Mesendoderm (in vitro differentiated cells): ENCODE data around the gene NOL12.

Source experiments
- DNase-seq: peaks from one replicate; pipeline ENCODE4 v3.0.0; 2013
- H2AK5ac ChIP-seq: 2 replicates; pipeline ENCODE4 v1.6.1; 2013; ENCODE audit warnings: low read length, inconsistent platforms
- H2BK120ac ChIP-seq: 2 replicates; pipeline ENCODE4 v1.6.1; 2013; ENCODE audit warnings: low read depth, mild to moderate bottlenecking, low read length, moderate library complexity, mixed read lengths
- H2BK15ac ChIP-seq: replicated peaks from 2 replicates; pipeline ENCODE4 v1.6.1; 2013; ENCODE audit warnings: low read depth, mild to moderate bottlenecking, moderate library complexity
- H2BK5ac ChIP-seq: 2 replicates; pipeline ENCODE4 v1.6.1; 2013; ENCODE audit warnings: low read length, inconsistent platforms
- H3K18ac ChIP-seq: 2 replicates; pipeline ENCODE4 v1.6.1; 2013; ENCODE audit warnings: mild to moderate bottlenecking, low read length, mixed read lengths
- H3K23ac ChIP-seq: one replicate; pipeline ENCODE4 v1.6.1; 2013; ENCODE audit warnings: low read length
- H3K27ac ChIP-seq: 2 replicates; pipeline ENCODE4 v1.5.1; 2013; ENCODE audit warnings: low read depth, mild to moderate bottlenecking, inconsistent platforms, low read length, moderate library complexity
- H3K27me3 ChIP-seq: 2 replicates; pipeline ENCODE4 v1.6.1; 2013; ENCODE audit warnings: low read length, control low read depth, mild to moderate bottlenecking, inconsistent platforms; ENCODE audit not compliant: insufficient read depth, poor library complexity
- H3K36me3 ChIP-seq: 2 replicates; pipeline ENCODE4 v1.6.1; 2013; ENCODE audit warnings: low read length, inconsistent platforms; ENCODE audit not compliant: control insufficient read depth, insufficient read depth
- H3K4ac ChIP-seq: one replicate; pipeline ENCODE4 v1.6.1; 2013; ENCODE audit warnings: low read depth, mild to moderate bottlenecking, low read length, moderate library complexity
- H3K4me1 ChIP-seq: 2 replicates; pipeline ENCODE4 v1.6.1; 2013; ENCODE audit warnings: low read depth, low read length, inconsistent platforms; ENCODE audit not compliant: control insufficient read depth
- H3K4me2 ChIP-seq: 2 replicates; pipeline ENCODE4 v1.6.1; 2013; ENCODE audit warnings: low read length
- H3K4me3 ChIP-seq: 2 replicates; pipeline ENCODE4 v1.5.1; 2013; ENCODE audit warnings: mild to moderate bottlenecking, low read length
- H3K56ac ChIP-seq: one replicate; pipeline ENCODE4 v1.6.1; 2013; ENCODE audit warnings: low read length
- H3K79me1 ChIP-seq: 2 replicates; pipeline ENCODE4 v1.6.1; 2013; ENCODE audit warnings: low read length, inconsistent platforms
- H3K79me2 ChIP-seq: 2 replicates; pipeline ENCODE4 v1.6.1; 2013; ENCODE audit warnings: mild to moderate bottlenecking, low read length; ENCODE audit not compliant: control insufficient read depth, insufficient read depth
- H3K9ac ChIP-seq: 2 replicates; pipeline ENCODE4 v1.6.1; 2013; ENCODE audit warnings: low read length, inconsistent platforms
- H4K5ac ChIP-seq: one replicate; pipeline ENCODE4 v1.6.1; 2013; ENCODE audit warnings: low read length
- H4K8ac ChIP-seq: one replicate; pipeline ENCODE4 v1.6.1; 2013; ENCODE audit warnings: low read depth, mild to moderate bottlenecking, control low read depth, low read length, moderate library complexity
- WGBS: extraction: QIAGEN DNeasy Blood & Tissue Kit; methylation state at CpG from one replicate; pipeline ENCODE4 v1.1.7; 2013; ENCODE audit warnings: low lambda C conversion rate, missing lambda C conversion rate; ENCODE audit not compliant: insufficient coverage; ENCODE audit errors: extremely low coverage; 5-methylcytosine and 5-hydroxymethylcytosine counted together

NOL12 gene

DNA sequence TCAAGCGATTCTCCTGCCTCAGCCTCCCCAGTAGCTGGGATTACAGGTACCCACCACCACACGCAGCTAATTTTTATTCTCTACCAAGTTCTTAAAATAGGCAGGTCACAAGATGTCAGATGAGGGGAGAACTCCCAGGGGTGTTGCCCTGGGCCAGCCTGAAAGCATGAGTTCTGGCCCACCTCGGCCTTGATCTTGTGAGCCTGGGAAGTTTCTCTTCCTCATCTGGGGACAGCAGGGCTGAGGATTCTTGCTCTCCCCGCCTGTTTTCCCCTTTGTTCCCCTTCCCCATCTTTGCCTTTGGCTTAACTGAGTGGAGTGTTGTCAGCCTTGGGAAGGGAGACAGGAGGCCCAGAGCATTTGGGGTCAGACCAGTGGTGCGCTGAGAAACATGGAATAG, 24.1 kb upstream of the NOL12 start:
- H4K5ac ChIP-seq, result no peak overlapping the region
- no peak overlapping the region for H3K27ac ChIP-seq
- H3K4me1 ChIP-seq, result peaks cover 4% of the 10 kb centered on the region
- H3K4ac ChIP-seq, result no peak overlapping the region
- no peak overlapping the region for H4K8ac ChIP-seq
- no peak overlapping the region for H2AK5ac ChIP-seq
- no peak overlapping the region for H3K4me2 ChIP-seq
- no peak overlapping the region for H3K56ac ChIP-seq
- no peak overlapping the region for H2BK5ac ChIP-seq
- no peaks in the 10 kb centered on the region for H3K36me3 ChIP-seq
- peaks cover 34% of the 10 kb centered on the region for H3K79me1 ChIP-seq
- H3K4me3 ChIP-seq, result no peak overlapping the region
- H3K79me2 ChIP-seq, result peaks cover 43% of the 10 kb centered on the region
- H3K9ac ChIP-seq, result no peak overlapping the region
- no peak overlapping the region for H3K18ac ChIP-seq
- H2BK15ac ChIP-seq, result no peak overlapping the region
- no peaks in the 10 kb centered on the region for H3K27me3 ChIP-seq
- no peak overlapping the region for H3K23ac ChIP-seq
- WGBS, result no CpG with 5 or more reads among the region's 5 CpGs
- DNase-seq, result no peak
- H2BK120ac ChIP-seq, result no peak overlapping the region

DNA sequence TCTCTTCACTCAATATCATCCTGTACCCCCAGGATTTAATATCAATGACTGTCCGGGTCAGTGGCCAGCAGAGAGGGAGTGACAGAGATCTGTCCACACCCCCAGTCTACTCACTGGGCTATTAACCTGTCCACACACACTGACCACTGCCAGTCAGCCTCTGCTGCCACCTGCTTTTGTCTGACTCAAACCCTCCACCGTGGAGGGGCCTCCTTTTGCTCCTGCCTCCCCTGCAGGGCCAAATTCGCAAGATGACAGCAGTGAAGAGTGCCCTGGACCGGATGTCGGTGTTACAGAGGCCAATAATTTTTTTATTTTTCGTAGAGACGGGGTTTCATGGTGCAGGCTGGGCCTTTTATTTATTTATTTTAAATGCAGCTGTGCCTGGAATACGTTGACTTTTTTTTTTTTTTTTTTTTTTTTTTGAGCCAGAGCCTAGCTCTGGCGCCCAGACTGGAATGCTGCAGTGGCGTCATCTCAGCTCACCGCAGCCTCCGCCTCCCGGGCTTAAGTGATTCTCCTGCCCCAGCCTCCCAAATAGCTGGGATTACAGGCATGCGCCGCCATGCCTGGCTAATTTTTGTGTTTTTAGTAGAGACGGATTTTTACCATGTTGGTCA, 22.5 kb upstream of the NOL12 start:
- Histone ChIP-seq H4K8ac (no peak overlapping the region), H3K79me1 (peaks cover 34% of the 10 kb centered on the region), H3K4me2 (no peak overlapping the region), H3K79me2 (peaks cover 43% of the 10 kb centered on the region), H3K56ac (no peak overlapping the region), H3K27me3 (no peaks in the 10 kb centered on the region), H4K5ac (no peak overlapping the region), H3K36me3 (no peaks in the 10 kb centered on the region), H3K4me1 (peaks cover 4% of the 10 kb centered on the region), H2AK5ac (no peak overlapping the region), H3K4ac (no peak overlapping the region), H2BK15ac (no peak overlapping the region), H3K27ac (no peak overlapping the region), H3K23ac (no peak overlapping the region), H3K9ac (no peak overlapping the region), H3K4me3 (no peak overlapping the region), H2BK120ac (no peak overlapping the region), H2BK5ac (no peak overlapping the region), H3K18ac (no peak overlapping the region)
- DNase-seq, result no peak
- no CpG with 5 or more reads among the region's 16 CpGs for WGBS

- H3K9ac ChIP-seq, result no peak overlapping the region
- H3K36me3 ChIP-seq, result no peaks in the 10 kb centered on the region
- no peak overlapping the region for H4K5ac ChIP-seq
- WGBS, result no CpG with 5 or more reads among the region's 16 CpGs
- H3K27me3 ChIP-seq, result no peaks in the 10 kb centered on the region
- no peak overlapping the region for H4K8ac ChIP-seq
- no peak overlapping the region for H3K56ac ChIP-seq
- DNase-seq, result no peak
- no peak overlapping the region for H3K4ac ChIP-seq
- H3K79me1 ChIP-seq, result peaks cover 29% of the 10 kb centered on the region
- H3K27ac ChIP-seq, result no peak overlapping the region
- H3K4me2 ChIP-seq, result no peak overlapping the region
- H3K4me1 ChIP-seq, result peaks cover 2% of the 10 kb centered on the region
- H3K79me2 ChIP-seq, result peaks cover 38% of the 10 kb centered on the region
- no peak overlapping the region for H3K23ac ChIP-seq
- no peak overlapping the region for H2BK15ac ChIP-seq
- no peak overlapping the region for H2BK120ac ChIP-seq
- H3K18ac ChIP-seq, result no peak overlapping the region
- no peak overlapping the region for H2AK5ac ChIP-seq
- no peak overlapping the region for H3K4me3 ChIP-seq
- H2BK5ac ChIP-seq, result no peak overlapping the region
Observed at GRCh38 chr22:37664249-37665101, 21.7 kb upstream of the NOL12 start.

DNA sequence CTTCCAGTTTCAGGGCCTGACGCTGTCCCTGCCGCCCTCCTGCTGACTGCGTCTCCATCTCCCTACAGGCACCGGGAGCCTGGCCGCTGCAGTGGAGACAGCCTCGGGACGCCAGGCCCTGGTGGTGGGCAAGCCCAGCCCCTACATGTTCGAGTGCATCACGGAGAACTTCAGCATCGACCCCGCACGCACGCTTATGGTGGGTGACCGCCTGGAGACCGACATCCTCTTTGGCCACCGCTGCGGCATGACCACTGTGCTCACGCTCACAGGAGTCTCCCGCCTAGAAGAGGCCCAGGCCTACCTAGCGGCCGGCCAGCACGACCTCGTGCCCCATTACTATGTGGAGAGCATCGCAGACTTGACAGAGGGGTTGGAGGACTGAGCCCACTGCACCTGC, 20.7 kb upstream of the NOL12 start:
- Histone ChIP-seq H3K4me1 (no peaks in the 10 kb centered on the region), H2BK15ac (no peak overlapping the region), H3K56ac (no peak overlapping the region), H3K27me3 (no peaks in the 10 kb centered on the region), H3K9ac (no peak overlapping the region), H2AK5ac (no peak overlapping the region), H3K79me2 (peaks cover 28% of the 10 kb centered on the region), H3K4ac (no peak overlapping the region), H3K79me1 (peaks cover 24% of the 10 kb centered on the region), H2BK5ac (no peak overlapping the region), H2BK120ac (no peak overlapping the region), H3K4me3 (no peak overlapping the region), H3K18ac (no peak overlapping the region), H3K36me3 (no peaks in the 10 kb centered on the region), H3K23ac (no peak overlapping the region), H3K27ac (no peak overlapping the region), H3K4me2 (no peak overlapping the region), H4K8ac (no peak overlapping the region), H4K5ac (no peak overlapping the region)
- no peak for DNase-seq
- no CpG with 5 or more reads among the region's 24 CpGs for WGBS

GRCh38 chr22:37669586-37669985, 16.6 kb upstream of the NOL12 start:
- H2BK120ac ChIP-seq, result no peak overlapping the region
- H2AK5ac ChIP-seq, result no peak overlapping the region
- H3K79me2 ChIP-seq, result peaks cover 4% of the 10 kb centered on the region
- peaks cover 6% of the 10 kb centered on the region for H3K79me1 ChIP-seq
- no peak overlapping the region for H3K27ac ChIP-seq
- no peak overlapping the region for H3K4me3 ChIP-seq
- H4K5ac ChIP-seq, result no peak overlapping the region
- H3K27me3 ChIP-seq, result no peaks in the 10 kb centered on the region
- no peak overlapping the region for H3K9ac ChIP-seq
- H3K23ac ChIP-seq, result no peak overlapping the region
- no peak overlapping the region for H3K56ac ChIP-seq
- no CpG with 5 or more reads among the region's 6 CpGs for WGBS
- no peaks in the 10 kb centered on the region for H3K36me3 ChIP-seq
- H4K8ac ChIP-seq, result no peak overlapping the region
- H3K4me1 ChIP-seq, result no peaks in the 10 kb centered on the region
- no peak overlapping the region for H3K4me2 ChIP-seq
- no peak overlapping the region for H2BK15ac ChIP-seq
- no peak overlapping the region for H3K4ac ChIP-seq
- no peak overlapping the region for H3K18ac ChIP-seq
- no peak for DNase-seq
- no peak overlapping the region for H2BK5ac ChIP-seq
